Dermis blood vessel endothelial cell (primary cell): ENCODE data around the gene OR8S1. TPM values are rescaled to one million over a fixed set of nuclear protein-coding genes. Genes with fewer than 3 reads are reported as not detected.
"Not testable (repeated sequence)": the region's sequence is repeated elsewhere in the genome, so short reads cannot be mapped to it uniquely, and the experiment has no call there.

Experiments used
- DNase-seq: peaks from one replicate; pipeline ENCODE4 v3.0.0; 2010
- total RNA-seq: library from RNA; depleted of rRNA; stranded (reverse); fragments of >200 nt; gene quantifications from 2 replicates; pipeline ENCODE4 v1.2.3, GENCODE V29; 2014

The OR8S1 gene
- not detected in 2 replicates for total RNA-seq

GRCh38 chr12:48525332-48525731 lies at the start of gene OR8S1:
OR8S1 (plus strand) TSS chr12:48525632; CDS start chr12:48525632, 0 bp downstream.
- no peak for DNase-seq

GRCh38 chr12:48482198-48482597 lies 43.2 kb upstream of the OR8S1 start, which contains the start of gene C12orf54:
C12orf54 (plus strand) TSS chr12:48482498; CDS start chr12:48483297, 799 bp downstream.
- no peak for DNase-seq

DNA sequence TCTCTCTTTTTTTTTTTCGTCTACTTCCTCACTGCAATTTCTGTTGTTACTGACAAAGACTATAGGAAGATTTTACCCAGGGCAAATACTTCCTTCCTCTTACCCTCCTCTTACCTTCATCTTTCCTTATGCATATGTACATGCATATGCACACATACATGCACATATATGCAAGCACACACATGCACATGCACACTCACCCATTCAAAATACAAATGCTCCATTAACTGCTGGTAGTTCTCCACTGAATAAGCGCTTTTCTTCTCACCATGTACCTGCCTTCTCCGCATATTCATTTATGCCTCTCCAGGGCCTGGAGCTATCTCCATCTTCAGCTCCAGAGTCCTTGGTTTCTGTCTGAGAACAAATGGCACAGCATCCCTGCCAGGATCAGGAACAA lies 42.5 kb upstream of the OR8S1 start:
- no peak for DNase-seq

DNA sequence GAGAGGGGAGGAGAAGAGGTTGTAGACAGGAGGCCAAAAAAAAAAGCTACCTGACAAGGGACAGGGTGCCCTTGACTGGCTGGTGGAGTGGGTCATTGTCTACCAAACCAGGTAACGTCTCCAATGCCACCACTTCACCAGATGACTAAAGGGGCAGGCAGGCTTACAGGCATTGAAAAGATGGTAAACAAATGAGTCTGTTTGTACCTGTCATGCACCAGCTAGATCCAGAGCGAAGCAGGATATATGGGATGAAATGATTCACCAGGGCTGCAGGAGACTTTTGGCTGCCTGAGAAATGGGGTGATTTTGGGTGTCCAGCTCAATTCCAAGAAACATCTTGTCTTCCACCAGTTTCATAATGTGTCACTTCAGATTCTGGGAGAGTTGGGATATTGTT lies 39.2 kb upstream of the OR8S1 start:
- DNase-seq, result no peak

DNA sequence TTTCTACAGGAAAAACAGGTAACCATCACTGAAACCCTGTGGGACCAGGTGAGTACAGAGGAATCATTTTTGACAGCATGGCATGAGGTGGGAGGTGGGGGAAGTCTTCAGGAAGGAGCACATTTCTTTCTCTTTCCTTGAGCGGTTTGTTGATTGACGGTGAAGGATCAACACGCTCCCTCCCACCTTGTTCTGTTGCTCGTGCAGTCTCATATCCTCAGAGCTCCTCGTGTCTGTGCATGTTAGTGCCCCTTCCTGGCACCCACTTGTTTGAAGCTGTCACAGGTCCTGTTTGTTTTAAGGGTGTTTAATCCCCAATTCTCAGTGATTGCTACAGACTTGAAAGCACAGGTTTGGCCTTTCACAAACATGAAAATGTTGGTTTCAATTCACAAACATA lies 38.8 kb upstream of the OR8S1 start:
- no peak for DNase-seq

DNA sequence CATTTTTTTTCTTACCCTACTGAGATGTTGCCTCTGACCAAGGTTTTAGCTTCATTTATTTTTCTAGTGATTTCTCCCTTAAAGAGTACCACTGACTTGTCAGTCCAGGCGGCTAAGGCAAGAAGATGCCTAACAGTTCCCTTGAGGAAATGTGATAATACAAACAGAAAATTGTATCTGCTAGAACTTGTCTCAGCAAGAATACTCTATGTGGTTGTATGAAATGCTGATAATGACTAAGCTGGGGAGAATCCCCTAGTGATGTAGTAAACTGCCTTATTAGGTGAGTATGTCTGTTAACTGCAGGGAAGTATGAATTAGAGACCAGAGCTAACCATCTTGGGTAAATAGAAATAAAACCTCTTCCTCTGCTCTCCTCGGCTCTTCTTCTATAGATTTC lies 36.4 kb upstream of the OR8S1 start:
- DNase-seq, result no peak

DNA sequence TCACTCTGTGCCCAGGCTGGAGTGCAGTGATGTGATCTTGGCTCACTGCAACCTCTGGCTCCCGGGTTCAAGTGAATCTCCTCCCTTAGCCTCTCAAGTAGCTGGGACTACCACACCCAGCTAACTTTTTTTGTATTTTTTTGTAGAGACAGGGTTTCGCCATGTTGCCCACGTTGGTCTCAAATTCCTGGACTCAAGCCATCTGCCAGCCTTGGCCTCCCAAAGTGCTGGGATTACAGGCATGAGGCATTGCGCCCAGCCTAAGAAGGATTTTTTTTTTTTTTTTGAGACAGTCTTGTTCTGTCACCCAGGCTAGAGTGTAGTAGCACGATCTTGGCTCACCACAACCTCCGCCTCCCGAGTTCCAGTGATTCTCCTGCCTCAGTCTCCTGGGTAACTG lies 36.0 kb upstream of the OR8S1 start:
- DNase-seq, result not testable (repeated sequence)

DNA sequence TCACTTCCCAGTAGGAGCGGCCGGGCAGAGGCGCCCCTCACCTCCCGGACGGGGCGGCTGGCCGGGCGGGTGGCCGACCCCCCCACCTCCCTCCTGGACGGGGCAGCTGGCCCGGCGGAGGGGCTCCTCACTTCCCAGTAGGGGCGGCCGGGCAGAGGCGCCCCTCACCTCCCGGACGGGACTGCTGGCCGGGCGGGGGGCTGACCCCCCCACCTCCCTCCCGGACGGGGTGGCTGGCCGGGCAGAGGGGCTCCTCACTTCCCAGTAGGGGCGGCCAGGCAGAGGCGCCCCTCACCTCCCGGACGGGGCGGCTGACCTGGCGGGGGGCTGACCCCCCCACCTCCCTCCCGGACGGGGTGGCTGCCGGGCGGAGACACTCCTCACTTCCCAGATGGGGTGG lies 25.2 kb upstream of the OR8S1 start:
- not testable (repeated sequence) for DNase-seq

DNA sequence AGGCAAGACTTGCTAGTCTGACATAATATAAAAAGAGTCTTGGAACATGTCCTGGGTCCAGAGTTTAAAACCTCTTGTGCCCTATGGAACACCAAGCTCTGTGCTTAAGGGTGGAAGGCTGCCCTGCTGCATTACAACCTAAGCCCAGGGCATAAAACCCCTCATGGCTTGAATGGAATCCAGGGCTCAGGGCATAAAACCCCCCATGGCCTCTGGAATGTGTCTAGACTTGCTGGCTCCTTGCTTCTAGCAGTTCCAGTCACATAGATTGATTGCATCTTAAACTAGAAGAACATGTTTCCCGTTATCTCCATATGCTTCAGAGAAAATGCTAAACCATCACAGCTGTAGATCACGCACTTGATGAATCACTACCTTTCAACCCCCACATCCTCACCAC lies 18.6 kb upstream of the OR8S1 start:
- DNase-seq, result not testable (repeated sequence)

GRCh38 chr12:48508987-48509386 lies 16.4 kb upstream of the OR8S1 start:
- no peak for DNase-seq

GRCh38 chr12:48510111-48510510 lies 15.3 kb upstream of the OR8S1 start:
- no peak for DNase-seq

DNA sequence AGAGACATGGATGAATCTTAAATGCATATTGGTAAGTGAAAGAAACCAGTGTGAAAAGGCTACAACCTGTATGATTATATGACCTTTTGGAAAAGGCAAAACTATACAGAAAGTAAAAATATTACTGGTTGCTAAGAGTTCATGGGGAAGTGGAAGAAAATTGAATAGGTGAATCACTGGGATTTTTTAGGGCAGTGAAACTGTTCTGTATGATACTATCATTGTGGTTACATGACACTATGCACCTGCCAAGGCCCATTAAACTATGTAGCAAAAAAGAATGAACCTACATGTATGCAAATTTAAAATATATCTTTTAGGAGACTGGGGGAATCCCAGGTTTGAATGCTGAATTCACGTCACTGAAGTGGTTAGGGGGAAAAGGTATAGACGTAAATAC lies 12.6 kb upstream of the OR8S1 start:
- DNase-seq, result no peak

- no peak for DNase-seq
Observed at GRCh38 chr12:48514728-48515127, 10.7 kb upstream of the OR8S1 start.

- not testable (repeated sequence) for DNase-seq
Observed at GRCh38 chr12:48520381-48520780, 5.1 kb upstream of the OR8S1 start.

DNA sequence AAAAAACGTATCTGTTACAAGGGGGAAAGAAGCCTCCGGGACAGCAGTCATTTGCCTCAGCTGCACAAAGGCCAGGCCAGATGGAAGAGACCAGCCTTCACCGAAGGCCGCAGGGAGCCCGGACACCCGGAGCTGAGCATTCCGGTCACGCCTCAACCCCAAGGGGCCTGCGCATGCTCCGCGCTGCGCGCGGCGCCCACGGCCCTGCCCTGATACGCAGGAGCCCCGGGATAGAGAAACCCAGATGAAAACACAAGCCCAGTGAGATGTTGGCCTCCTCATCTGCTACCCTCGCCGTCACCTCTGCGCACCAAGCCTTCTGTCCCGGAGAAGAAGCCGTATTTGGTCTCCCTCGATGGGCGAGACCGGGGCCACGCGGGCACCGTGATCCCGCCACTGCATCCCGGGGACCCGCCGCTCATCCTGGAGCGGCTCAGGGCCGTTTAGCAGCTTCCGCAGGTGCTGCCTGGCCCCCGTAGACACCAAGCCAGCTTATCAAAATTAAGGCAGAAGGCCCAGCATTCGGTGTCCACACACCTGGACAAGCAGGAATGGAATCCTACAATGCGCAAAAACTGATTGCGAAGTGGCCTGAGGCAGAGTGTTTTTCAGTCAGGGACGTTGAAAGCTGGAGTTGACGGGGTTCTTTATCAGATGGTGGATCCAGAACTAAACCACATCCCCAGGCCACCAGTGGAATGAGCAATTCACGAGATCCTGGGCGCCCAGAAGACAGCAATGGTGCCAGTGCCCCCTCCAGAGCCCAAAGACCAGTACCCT lies 2.6 kb downstream of the OR8S1 start:
- no peak for DNase-seq

GRCh38 chr12:48532601-48533000 lies 7.2 kb downstream of the OR8S1 start:
- DNase-seq, result no peak

DNA sequence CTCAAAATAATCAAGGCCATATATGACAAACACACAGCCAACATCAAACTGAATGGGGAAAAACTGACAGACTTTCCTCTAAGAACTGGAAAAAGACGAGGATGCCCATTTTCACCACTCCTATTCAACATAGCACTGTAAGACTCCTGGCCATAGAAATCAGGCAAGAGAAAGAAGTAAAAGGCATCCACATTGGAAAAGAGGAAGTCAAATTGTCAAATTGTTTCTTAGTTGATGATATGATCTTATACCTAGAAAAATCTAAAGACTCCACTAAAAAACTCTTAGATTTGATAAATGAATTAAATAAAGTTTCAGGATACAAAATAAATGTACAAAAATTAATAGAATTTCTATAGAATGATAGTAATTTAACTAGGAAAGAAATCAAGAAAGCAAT lies 11.2 kb downstream of the OR8S1 start:
- DNase-seq, result no peak

- DNase-seq, result peak; percentile 64
Observed at GRCh38 chr12:48542300-48542928, 17.0 kb downstream of the OR8S1 start.

DNA sequence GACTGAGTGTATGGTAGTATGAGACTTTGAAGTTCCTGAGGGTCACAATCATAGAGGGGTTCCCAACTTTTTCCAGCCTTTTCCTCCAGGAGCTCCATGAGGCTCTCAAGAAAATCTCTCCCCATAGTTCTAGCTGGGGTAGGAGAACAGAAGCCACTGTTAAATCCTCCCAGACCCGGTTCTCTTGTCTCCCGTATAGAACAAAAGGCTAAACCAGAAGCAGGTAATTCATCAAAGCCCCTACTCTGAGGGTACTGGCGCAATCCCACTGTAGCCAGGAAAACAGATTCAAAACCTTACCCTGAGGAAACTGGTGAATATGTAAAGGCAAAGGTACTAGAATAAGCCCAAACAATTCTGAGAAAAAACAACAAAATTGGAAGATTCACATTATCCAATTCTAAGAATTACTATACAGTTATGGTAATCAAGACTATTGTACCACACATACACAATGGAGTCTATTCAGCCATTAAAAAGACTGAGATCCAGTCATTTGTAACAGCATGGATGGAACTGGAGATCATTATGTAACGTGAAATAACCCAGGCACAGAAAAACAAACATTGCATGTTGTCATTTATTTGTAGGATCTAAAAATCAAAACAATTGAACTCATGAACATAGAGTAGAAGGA lies 20.5 kb downstream of the OR8S1 start:
- DNase-seq, result no peak

DNA sequence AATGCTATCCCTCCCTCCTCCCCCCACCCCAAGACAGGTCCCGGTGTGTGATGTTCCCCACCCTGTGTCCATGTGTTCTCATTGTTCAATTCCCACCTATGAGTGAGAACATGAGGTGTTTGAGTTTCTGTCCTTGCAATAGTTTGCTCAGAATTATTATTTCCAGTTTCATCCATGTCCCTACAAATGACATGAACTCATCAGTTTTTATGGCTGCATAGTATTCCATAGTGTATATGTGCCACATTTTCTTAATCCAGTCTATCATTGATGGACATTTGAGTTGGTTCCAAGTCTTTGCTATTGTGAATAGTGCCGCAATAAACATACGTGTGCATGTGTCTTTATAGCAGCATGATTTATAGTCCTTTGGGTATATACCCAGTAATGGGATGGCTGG lies 21.6 kb downstream of the OR8S1 start:
- not testable (repeated sequence) for DNase-seq

- DNase-seq, result not testable (repeated sequence)
Observed at GRCh38 chr12:48551636-48552035, 26.2 kb downstream of the OR8S1 start.

DNA sequence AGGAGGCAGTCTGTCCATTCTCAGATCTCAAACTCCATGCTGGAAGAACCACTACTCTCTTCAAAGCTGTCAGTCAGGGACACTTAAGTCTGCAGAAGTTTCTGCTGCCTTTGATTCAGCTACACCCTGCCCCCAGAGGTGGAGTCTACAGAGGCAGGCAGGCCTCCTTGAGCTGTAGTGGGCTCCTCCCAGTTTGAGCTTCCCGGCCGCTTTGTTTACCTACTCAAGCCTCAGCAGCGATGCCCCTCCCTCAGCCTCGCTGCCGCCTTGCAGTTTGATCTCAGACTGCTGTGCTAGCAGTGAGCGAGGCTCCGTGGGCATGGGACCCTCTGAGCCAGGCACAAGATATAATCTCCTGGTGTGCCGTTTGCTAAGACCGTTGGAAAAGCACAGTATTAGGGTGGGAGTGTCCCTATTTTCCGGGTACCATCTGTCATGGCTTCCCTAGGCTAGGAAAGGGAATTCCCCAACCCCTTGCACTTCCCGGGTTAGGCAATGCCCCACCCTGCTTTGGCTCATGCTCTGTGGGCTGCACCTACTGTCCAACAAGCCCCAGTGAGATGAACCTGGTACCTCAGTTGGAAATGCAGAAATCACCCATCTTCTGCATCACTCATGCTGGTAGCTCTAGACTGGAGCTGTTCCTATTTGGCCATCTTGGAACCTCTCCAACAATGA lies 28.4 kb downstream of the OR8S1 start:
- DNase-seq, result not testable (repeated sequence)

- DNase-seq, result no peak
Observed at GRCh38 chr12:48556631-48557030, 31.2 kb downstream of the OR8S1 start.
